Small intestine (tissue), 7 donors: ENCODE data around the gene PPIL6. TPM values are rescaled to one million over a fixed set of nuclear protein-coding genes. Genes with fewer than 3 reads are reported as not detected.

Source experiments
- DNase-seq, 2 donors: peaks; one replicate each; pipeline versions ENCODE4 v3.0.0 to v3.0.0-alpha.2; 2013
- FAIRE-seq: peaks from 2 replicates; lab custom pipeline; 2012; peaks lifted over from hg19 to GRCh38; lab: Jason Lieb, UNC
- H3K27ac ChIP-seq, 3 donors: one replicate each; pipeline ENCODE4 v1.5.1; 2013; ENCODE audit warnings: low read length in 2 of 3, mild to moderate bottlenecking in 2 of 3, control low read depth in 1 of 3, inconsistent platforms in 1 of 3, low read depth in 1 of 3, moderate library complexity in 1 of 3
- H3K27me3 ChIP-seq, 3 donors: one replicate each; pipeline ENCODE4 v1.6.1; 2013; ENCODE audit warnings: low read length in 3 of 3, inconsistent platforms in 1 of 3; ENCODE audit not compliant: control insufficient read depth in 3 of 3, insufficient read depth in 3 of 3
- H3K36me3 ChIP-seq, 3 donors: one replicate each; pipeline ENCODE4 v1.6.1; 2013; ENCODE audit warnings: low read length in 3 of 3, inconsistent platforms in 1 of 3, low read depth in 1 of 3, mild to moderate bottlenecking in 1 of 3, moderate library complexity in 1 of 3; ENCODE audit not compliant: control insufficient read depth in 3 of 3, insufficient read depth in 2 of 3
- H3K4me1 ChIP-seq, 3 donors: one replicate each; pipeline ENCODE4 v1.6.1; 2013; ENCODE audit warnings: low read length in 2 of 3, inconsistent platforms in 1 of 3, low read depth in 1 of 3, mild to moderate bottlenecking in 1 of 3, moderate library complexity in 1 of 3; ENCODE audit not compliant: control insufficient read depth in 3 of 3, insufficient read depth in 2 of 3
- H3K4me3 ChIP-seq, 3 donors: one replicate each; pipeline ENCODE4 v1.5.1; 2013; ENCODE audit warnings: low read length in 3 of 3, control low read depth in 1 of 3, inconsistent platforms in 1 of 3, low read depth in 1 of 3, mild to moderate bottlenecking in 1 of 3, moderate library complexity in 1 of 3
- H3K9me3 ChIP-seq, 2 donors: one replicate each; pipeline ENCODE4 v1.6.1; 2013; ENCODE audit warnings: low read depth in 1 of 2, low read length in 1 of 2; ENCODE audit not compliant: control insufficient read depth in 2 of 2, insufficient read depth in 1 of 2
- WGBS, 3 donors: extraction: QIAGEN DNeasy Blood & Tissue Kit; methylation state at CpG; one replicate each; pipeline ENCODE4 v1.1.7; 2013; 5-methylcytosine and 5-hydroxymethylcytosine counted together
- polyA plus RNA-seq, 4 donors: library from polyadenylated mRNA; stranded (reverse) in 3 of 4; unstranded in 1 of 4; fragments of 200-250 nt in 3 of 4; fragments of 120-200 nt in 1 of 4; gene quantifications; one replicate each; pipeline versions ENCODE4 v1.2.1 to v1.2.3, GENCODE V29; 2013
- donor health status: healthy with polysubstance abuse.
- donor health status: control.
- donor health status: control.
- donor health status: Bipolar disorder and iron deficiency.
- donor health status: healthy.

PPIL6 gene
- polyA plus RNA-seq, 4 donors: 0.22 to 4.8 (median 0.76) TPM; not detected in 1

DNA sequence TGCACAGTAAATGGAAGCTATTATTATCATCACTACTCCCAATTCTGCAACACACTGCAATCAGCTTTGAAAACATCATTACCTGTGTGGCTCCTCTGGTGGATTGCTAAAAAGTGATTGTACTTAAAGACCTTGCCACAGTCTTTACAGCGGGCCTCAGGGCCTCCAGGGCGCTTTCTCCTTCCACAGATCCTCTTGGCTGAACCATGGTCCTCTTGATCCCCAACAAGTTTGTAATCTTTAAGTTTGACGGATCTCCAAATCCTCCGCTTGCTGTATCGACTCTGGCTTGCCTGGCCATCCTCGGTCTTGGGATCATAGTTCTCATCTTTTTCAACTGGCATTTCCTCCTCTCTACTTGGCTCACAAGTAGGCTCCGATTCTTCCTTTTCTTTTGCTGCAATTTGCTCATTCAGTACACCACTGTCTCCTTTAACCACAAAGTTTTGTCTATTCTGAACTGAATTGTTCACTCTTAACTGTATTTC is 40.6 kb upstream of the PPIL6 start:
- Histone ChIP-seq H3K4me1 (peaks cover 19 to 40% (median 24%) of the 10 kb centered on the region in 3 donors), H3K4me3 (no peak overlapping the region), H3K36me3 (peaks cover 5 to 18% (median 9%) of the 10 kb centered on the region in 3 donors), H3K9me3 (no peaks in the 10 kb centered on the region), H3K27ac (no peak overlapping the region), H3K27me3 (no peaks in the 10 kb centered on the region)
- WGBS, 3 donors: 85 to 90% (median 86%) methylated on average over 7 of the region's 7 CpGs
- FAIRE-seq (no peak), DNase-seq (no peak)

DNA sequence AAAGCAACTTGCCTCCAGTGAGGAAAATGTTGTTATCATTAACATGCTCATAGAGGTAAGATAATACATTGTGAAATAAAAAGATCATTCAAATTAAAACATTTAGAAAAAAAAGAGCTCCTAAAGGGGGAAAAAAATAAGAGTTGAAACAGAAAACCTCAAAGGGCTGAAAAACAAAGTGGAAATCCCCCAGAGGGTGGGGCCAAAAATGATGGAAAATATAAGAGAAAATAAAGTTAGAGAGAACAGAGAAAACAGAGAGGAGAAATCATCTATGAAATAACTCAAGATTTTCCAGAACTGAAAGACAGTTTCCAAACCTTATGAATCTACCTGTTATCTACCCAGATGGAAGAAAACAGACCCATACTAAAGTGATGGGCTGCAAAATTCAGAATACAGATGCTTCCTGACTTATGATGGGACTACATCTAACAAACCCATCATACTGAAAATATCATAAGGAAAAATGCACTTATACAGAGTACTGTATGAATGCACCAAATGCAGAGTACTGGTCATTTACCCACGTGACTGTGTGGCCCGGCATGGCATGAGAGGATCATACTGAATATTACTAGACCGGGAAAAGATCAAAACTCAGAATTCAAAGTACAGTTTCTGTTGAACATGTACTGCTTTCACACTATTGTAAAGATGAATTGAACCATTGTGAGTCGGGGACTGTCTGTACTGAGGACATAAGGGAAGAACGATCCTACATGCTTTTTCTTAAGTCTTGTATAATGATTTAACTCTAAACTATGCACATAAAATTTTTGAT is 38.6 kb upstream of the PPIL6 start:
- Histone ChIP-seq H3K9me3 (no peaks in the 10 kb centered on the region), H3K4me1 (peaks cover 19 to 40% (median 24%) of the 10 kb centered on the region in 3 donors), H3K27ac (no peak overlapping the region), H3K36me3 (peaks cover 5 to 29% (median 11%) of the 10 kb centered on the region in 3 donors), H3K27me3 (no peaks in the 10 kb centered on the region), H3K4me3 (no peak overlapping the region)
- FAIRE-seq (no peak), DNase-seq (peak in 1 of 2 donors; percentile 21)
- 33 to 61% (median 35%) methylated on average over 5 of the region's 5 CpGs for WGBS, 3 donors

GRCh38 chr6:109478222-109478805 is 37.9 kb upstream of the PPIL6 start:
- peak overlapping the region in 1 of 3 donors; percentile 46 for H3K27ac ChIP-seq
- FAIRE-seq (no peak), DNase-seq (no peak)
- WGBS, 3 donors: 82 to 91% (median 88%) methylated on average over 9 of the region's 9 CpGs
- H3K36me3 ChIP-seq: peaks cover 5 to 36% (median 11%) of the 10 kb centered on the region in 3 donors
- no peaks in the 10 kb centered on the region for H3K9me3 ChIP-seq
- H3K4me1 ChIP-seq: peaks cover 19 to 36% (median 24%) of the 10 kb centered on the region in 3 donors
- H3K4me3 ChIP-seq: no peak overlapping the region
- no peaks in the 10 kb centered on the region for H3K27me3 ChIP-seq

DNA sequence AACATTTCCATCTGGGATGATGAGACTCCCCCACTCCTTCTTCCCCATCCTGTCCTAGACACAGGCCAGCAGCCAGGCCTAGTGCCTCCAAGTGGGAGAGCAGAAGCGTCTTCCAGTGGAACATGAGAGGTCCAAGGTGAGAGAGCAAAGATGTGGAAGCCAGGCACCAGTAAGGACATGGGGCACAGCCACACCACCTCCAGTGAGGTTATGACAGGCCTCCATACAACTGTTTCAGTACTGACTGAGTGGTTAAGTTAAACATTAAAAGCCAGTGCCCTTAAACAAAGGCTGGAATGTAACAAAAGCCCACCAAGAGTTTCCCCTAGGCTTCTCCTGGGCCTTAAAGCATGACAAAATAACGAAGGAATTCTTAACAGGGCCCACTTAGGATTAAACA is 37.3 kb upstream of the PPIL6 start:
- H3K27me3 ChIP-seq: no peaks in the 10 kb centered on the region
- 62 to 69% (median 68%) methylated on average over 2 of the region's 2 CpGs for WGBS, 3 donors
- peaks cover 7 to 42% (median 11%) of the 10 kb centered on the region in 3 donors for H3K36me3 ChIP-seq
- no peak overlapping the region for H3K4me3 ChIP-seq
- DNase-seq: no peak
- peaks cover 19 to 36% (median 24%) of the 10 kb centered on the region in 3 donors for H3K4me1 ChIP-seq
- peak overlapping the region in 1 of 3 donors; percentile 46 for H3K27ac ChIP-seq
- H3K9me3 ChIP-seq: no peaks in the 10 kb centered on the region
- FAIRE-seq: no peak

DNA sequence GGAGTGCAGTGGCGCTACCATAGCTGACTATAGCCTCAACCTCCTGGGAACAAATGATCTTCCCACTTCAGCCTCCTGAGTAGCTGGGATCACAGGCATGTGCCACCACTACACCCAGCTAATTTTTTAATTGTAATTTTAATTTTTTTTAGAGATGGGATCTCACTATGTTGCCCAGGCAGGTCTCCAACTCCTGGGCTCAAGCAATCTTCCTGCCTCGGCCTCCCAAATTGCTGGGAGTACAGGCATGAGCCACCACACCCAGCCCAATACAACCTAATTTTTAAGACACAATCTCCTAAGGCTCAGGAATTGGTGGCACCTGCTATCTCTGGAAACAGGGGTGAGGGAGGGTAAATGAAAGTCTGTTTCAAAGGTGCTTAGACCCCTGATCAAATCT is 36.8 kb upstream of the PPIL6 start:
- peaks cover 10 to 46% (median 11%) of the 10 kb centered on the region in 3 donors for H3K36me3 ChIP-seq
- DNase-seq: no peak
- H3K27me3 ChIP-seq: no peaks in the 10 kb centered on the region
- no peak overlapping the region for H3K27ac ChIP-seq
- no peak for FAIRE-seq
- no peak overlapping the region for H3K4me3 ChIP-seq
- peaks cover 19 to 35% (median 24%) of the 10 kb centered on the region in 3 donors for H3K4me1 ChIP-seq
- H3K9me3 ChIP-seq: no peaks in the 10 kb centered on the region
- 95 to 97% (median 97%) methylated on average over 2 of the region's 2 CpGs for WGBS, 3 donors

GRCh38 chr6:109475625-109476024 is 35.2 kb upstream of the PPIL6 start:
- Histone ChIP-seq H3K4me1 (peaks cover 9 to 21% (median 12%) of the 10 kb centered on the region in 3 donors), H3K4me3 (no peak overlapping the region), H3K27ac (no peak overlapping the region), H3K36me3 (peaks cover 7 to 51% (median 10%) of the 10 kb centered on the region in 3 donors), H3K9me3 (no peaks in the 10 kb centered on the region), H3K27me3 (no peaks in the 10 kb centered on the region)
- DNase-seq (no peak), FAIRE-seq (no peak)
- 63 to 77% (median 72%) methylated on average over 2 of the region's 2 CpGs for WGBS, 3 donors

DNA sequence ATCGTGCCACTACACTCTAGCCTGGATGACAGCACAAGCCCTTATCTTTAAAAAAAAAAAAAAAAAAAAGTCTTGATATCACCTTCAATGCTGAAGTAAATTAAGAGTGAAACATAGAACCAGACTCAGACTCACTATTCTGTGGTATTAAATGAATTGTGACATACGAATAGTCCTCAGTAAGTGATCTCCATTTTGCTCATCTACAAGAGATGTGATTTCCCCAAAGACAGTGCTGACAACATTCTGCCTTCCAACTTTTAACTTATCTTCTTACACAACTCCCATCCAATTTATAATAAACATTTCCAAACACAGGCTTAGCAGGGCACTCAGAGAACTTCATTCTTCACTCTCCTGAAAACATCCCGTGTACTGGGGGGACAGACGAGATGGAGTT is 34.6 kb upstream of the PPIL6 start:
- H3K4me1 ChIP-seq: peaks cover 2 to 14% (median 5%) of the 10 kb centered on the region in 3 donors
- no peak for FAIRE-seq
- no peaks in the 10 kb centered on the region for H3K9me3 ChIP-seq
- no peak overlapping the region for H3K4me3 ChIP-seq
- no peak overlapping the region for H3K27ac ChIP-seq
- 81 to 82% (median 82%) methylated on average over 4 of the region's 4 CpGs for WGBS, 3 donors
- H3K27me3 ChIP-seq: no peaks in the 10 kb centered on the region
- no peak for DNase-seq
- H3K36me3 ChIP-seq: peaks cover 7 to 56% (median 8%) of the 10 kb centered on the region in 3 donors

DNA sequence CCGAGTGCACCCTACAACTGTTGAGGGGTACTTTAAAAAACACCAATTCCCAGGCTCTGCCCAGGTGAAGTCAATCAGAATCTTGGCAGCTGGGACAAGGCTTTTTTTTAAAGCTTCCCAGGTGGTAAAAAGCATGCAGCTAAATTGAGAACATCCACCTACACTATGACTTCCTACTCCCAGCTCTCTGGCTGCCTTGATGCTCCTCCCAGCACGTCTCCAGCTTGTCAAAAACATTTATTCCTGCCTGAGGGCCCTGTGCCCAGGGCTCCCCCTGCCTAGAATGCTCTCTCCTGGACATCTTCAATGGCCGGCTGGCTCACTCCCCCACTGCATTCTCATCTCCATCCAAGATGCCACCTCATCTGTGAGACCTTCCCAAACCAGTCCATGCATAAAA is 32.7 kb upstream of the PPIL6 start:
- no peaks in the 10 kb centered on the region for H3K27me3 ChIP-seq
- no peak overlapping the region for H3K27ac ChIP-seq
- WGBS, 3 donors: 90 to 99% (median 94%) methylated on average over 3 of the region's 3 CpGs
- no peaks in the 10 kb centered on the region for H3K9me3 ChIP-seq
- H3K36me3 ChIP-seq: peaks cover 8 to 68% (median 9%) of the 10 kb centered on the region in 3 donors
- DNase-seq (no peak), FAIRE-seq (no peak)
- H3K4me3 ChIP-seq: no peak overlapping the region
- H3K4me1 ChIP-seq: peaks cover 0 to 7% (median 5%) of the 10 kb centered on the region in 3 donors
